HEK293 (cell line): Measurements from ENCODE around the gene LRRC51.

Source experiments
- CTCF ChIA-PET: fragments of 350-600 bp; formaldehyde crosslinking; extraction: SDS; loops from one replicate; lab custom pipeline; 2021; ENCODE audit warnings: antibody characterized with exemption; lab: Yijun Ruan, JAX
- POLR2A ChIA-PET: fragments of 300-600 bp; formaldehyde crosslinking; extraction: SDS; loops from one replicate; lab custom pipeline; 2020; ENCODE audit warnings: antibody characterized with exemption, inconsistent platforms; lab: Yijun Ruan, JAX
- H3K27ac ChIP-seq: fragments of 200-500 bp; sonication (Bioruptor generic); 2 replicates; pipeline ENCODE4 v1.5.1; 2014; ENCODE audit warnings: low read depth, low read length, control low read depth, inconsistent platforms; ENCODE audit errors: extremely low read depth
- H3K36me3 ChIP-seq, 2 experiments: fragments of 200-500 bp in 1 of 2; sonication (Bioruptor generic) in 1 of 2; 1 replicate in 1 of 2; 2 replicates in 1 of 2; pipeline ENCODE4 v1.5.1; 2014 to 2017; ENCODE audit warnings: inconsistent platforms in 2 of 2, low read length in 2 of 2; ENCODE audit not compliant: control insufficient read depth in 2 of 2, insufficient read depth in 1 of 2
- H3K4me1 ChIP-seq: fragments of 200-500 bp; sonication (Bioruptor generic); 2 replicates; pipeline ENCODE4 v1.5.1; 2014; ENCODE audit warnings: mild to moderate bottlenecking, low read length, inconsistent platforms; ENCODE audit not compliant: control insufficient read depth, insufficient read depth
- H3K4me3 ChIP-seq: 2 replicates; pipeline ENCODE4 v1.5.1; 2011; ENCODE audit warnings: low read depth, mild to moderate bottlenecking, control low read depth, low read length, moderate library complexity
- H3K9me3 ChIP-seq: fragments of 200-500 bp; sonication (Bioruptor generic); 2 replicates; pipeline ENCODE4 v1.5.1; 2014; ENCODE audit warnings: low read depth, low read length, inconsistent platforms; ENCODE audit not compliant: control insufficient read depth, insufficient read depth
- GLI2 ChIP-seq: fragments of 450-650 bp; formaldehyde crosslinking; IDR thresholded peaks from 2 replicates; pipeline ENCODE4; 2017; ENCODE audit warnings: missing biosample characterization, missing genetic modification characterization, low read depth, borderline replicate concordance
- IKZF3 ChIP-seq: fragments of 450-650 bp; IDR thresholded peaks from 2 replicates; pipeline ENCODE4 v1.5.0; 2018; ENCODE audit warnings: missing biosample characterization, mild to moderate bottlenecking, missing genetic modification characterization, moderate library complexity
- RBAK ChIP-seq: fragments of 450-650 bp; formaldehyde crosslinking; IDR thresholded peaks from 2 replicates; pipeline ENCODE4 v1.5.1; 2016; ENCODE audit warnings: missing biosample characterization, missing genetic modification characterization
- ZBTB20 ChIP-seq: fragments of 450-650 bp; formaldehyde crosslinking; IDR thresholded peaks from 2 replicates; pipeline ENCODE4 v1.5.1; 2016; ENCODE audit warnings: missing biosample characterization, missing genetic modification characterization
- ZNF121 ChIP-seq: fragments of 450-650 bp; formaldehyde crosslinking; IDR thresholded peaks from 2 replicates; pipeline ENCODE4 v1.5.1; 2016; ENCODE audit warnings: missing biosample characterization, missing genetic modification characterization
- ZNF133 ChIP-seq: fragments of 450-650 bp; formaldehyde crosslinking; IDR thresholded peaks from 2 replicates; pipeline ENCODE4 v1.5.1; 2016; ENCODE audit warnings: missing biosample characterization, missing genetic modification characterization
- ZNF19 ChIP-seq: fragments of 450-650 bp; formaldehyde crosslinking; IDR thresholded peaks from 2 replicates; pipeline ENCODE4; 2016; ENCODE audit warnings: missing biosample characterization, missing genetic modification characterization, low read depth
- ZNF274 ChIP-seq, 2 experiments: fragments of 200-500 bp in 1 of 2; fragments of 450-650 bp in 1 of 2; sonication (Bioruptor generic) in 1 of 2; formaldehyde crosslinking in 1 of 2; IDR thresholded peaks; 2 replicates each; pipeline versions ENCODE4 v1.5.1 to v1.6.1; 2014 to 2016; ENCODE audit warnings: borderline replicate concordance in 1 of 2, inconsistent platforms in 1 of 2, low read length in 1 of 2, missing biosample characterization in 1 of 2, missing genetic modification characterization in 1 of 2
- ZNF311 ChIP-seq: fragments of 450-650 bp; formaldehyde crosslinking; IDR thresholded peaks from 2 replicates; pipeline ENCODE4 v1.5.1; 2017; ENCODE audit warnings: missing biosample characterization, missing genetic modification characterization, borderline replicate concordance
- ZNF335 ChIP-seq: fragments of 450-650 bp; formaldehyde crosslinking; conservative IDR thresholded peaks from 2 replicates; pipeline ENCODE4 v1.5.1; 2016; ENCODE audit warnings: missing biosample characterization, missing genetic modification characterization
- ZNF37A ChIP-seq: fragments of 450-650 bp; IDR thresholded peaks from 2 replicates; pipeline ENCODE4 v1.5.1; 2018; ENCODE audit warnings: missing biosample characterization, missing genetic modification characterization
- ZNF416 ChIP-seq: fragments of 450-650 bp; formaldehyde crosslinking; IDR thresholded peaks from 2 replicates; pipeline ENCODE4 v1.5.1; 2016; ENCODE audit warnings: missing biosample characterization, missing genetic modification characterization
- ZNF529 ChIP-seq: fragments of 450-650 bp; formaldehyde crosslinking; IDR thresholded peaks from 2 replicates; pipeline ENCODE4 v1.5.1; 2017; ENCODE audit warnings: missing genetic modification characterization, missing biosample characterization; ENCODE audit not compliant: insufficient replicate concordance
- ZNF580 ChIP-seq: fragments of 450-650 bp; formaldehyde crosslinking; IDR thresholded peaks from 2 replicates; pipeline ENCODE4 v1.5.1; 2016; ENCODE audit warnings: missing biosample characterization, missing genetic modification characterization
- ZNF585B ChIP-seq: fragments of 450-650 bp; formaldehyde crosslinking; IDR thresholded peaks from 2 replicates; pipeline ENCODE4 v1.5.1; 2016; ENCODE audit warnings: missing biosample characterization, missing genetic modification characterization
- TF ChIP-seq, protein P1 (sequence below): fragments of 450-650 bp; formaldehyde crosslinking; IDR thresholded peaks from 2 replicates; pipeline ENCODE4 v1.5.1; 2016; ENCODE audit warnings: missing biosample characterization, missing genetic modification characterization
- TF ChIP-seq, protein P2 (sequence below): fragments of 450-650 bp; formaldehyde crosslinking; IDR thresholded peaks from 2 replicates; pipeline ENCODE4 v1.5.1; 2016; ENCODE audit warnings: missing biosample characterization, missing genetic modification characterization, borderline replicate concordance

Gene LRRC51

DNA sequence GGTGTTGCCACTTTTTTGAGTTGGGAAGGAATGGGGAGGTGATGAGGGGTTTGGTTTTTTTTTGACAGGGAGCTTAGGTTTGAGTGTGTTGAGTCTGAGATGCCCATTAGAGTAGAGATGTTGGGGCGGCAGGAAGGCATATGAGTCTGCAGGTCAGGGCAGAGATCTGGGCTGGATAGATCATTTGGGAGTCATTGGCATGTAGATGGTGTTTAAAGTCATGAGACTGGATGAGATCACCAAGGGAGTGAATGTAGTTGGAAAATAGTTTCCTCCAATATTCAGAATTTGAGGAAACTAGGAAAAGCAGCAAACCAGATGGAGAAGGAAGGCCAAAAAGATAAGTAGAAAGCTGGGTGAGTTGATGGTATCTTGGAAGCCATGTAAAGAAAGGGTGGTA, 33.9 kb downstream of the LRRC51 start:
- ChIA-PET CTCF (interaction anchor here (0.7 kb wide), 1 partner anchor 124 kb away, joined by 3 read pairs; no protein-coding TSS in a partner anchor), POLR2A (no interaction called here)
- TF ChIP-seq ZNF416 (tag by site-specific recombination) (no peak), ZNF585B (tag by site-specific recombination) (no peak), IKZF3 (tag by site-specific recombination) (no peak), RBAK (tag by site-specific recombination) (no peak), ZNF580 (tag by site-specific recombination) (no peak), ZNF121 (tag by site-specific recombination) (no peak), ZNF133 (tag by site-specific recombination) (no peak), ZNF19 (tag by site-specific recombination) (no peak), ZNF274 (IDR thresholded peaks at IDR 0.05; ENCODE audit: low read length) (no peak), ZNF274 (tag by site-specific recombination; IDR thresholded peaks at IDR 0.05; ENCODE audit: borderline replicate concordance) (no peak), GLI2 (tag by site-specific recombination) (no peak), ZNF335 (tag by site-specific recombination) (no peak), ZNF37A (tag by site-specific recombination) (no peak), ZBTB20 (tag by site-specific recombination) (no peak), ZNF311 (tag by site-specific recombination) (no peak), ZNF529 (tag by site-specific recombination) (no peak)
- TF ChIP-seq, protein P1, sequence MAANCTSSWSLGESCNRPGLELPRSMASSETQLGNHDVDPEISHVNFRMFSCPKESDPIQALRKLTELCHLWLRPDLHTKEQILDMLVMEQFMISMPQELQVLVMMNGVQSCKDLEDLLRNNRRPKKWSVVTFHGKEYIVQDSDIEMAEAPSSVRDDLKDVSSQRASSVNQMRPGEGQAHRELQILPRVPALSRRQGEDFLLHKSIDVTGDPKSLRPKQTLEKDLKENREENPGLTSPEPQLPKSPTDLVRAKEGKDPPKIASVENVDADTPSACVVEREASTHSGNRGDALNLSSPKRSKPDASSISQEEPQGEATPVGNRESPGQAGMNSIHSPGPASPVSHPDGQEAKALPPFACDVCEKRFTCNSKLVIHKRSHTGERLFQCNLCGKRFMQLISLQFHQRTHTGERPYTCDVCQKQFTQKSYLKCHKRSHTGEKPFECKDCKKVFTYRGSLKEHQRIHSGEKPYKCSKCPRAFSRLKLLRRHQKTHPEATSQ, result no peak
- TF ChIP-seq, protein P2, sequence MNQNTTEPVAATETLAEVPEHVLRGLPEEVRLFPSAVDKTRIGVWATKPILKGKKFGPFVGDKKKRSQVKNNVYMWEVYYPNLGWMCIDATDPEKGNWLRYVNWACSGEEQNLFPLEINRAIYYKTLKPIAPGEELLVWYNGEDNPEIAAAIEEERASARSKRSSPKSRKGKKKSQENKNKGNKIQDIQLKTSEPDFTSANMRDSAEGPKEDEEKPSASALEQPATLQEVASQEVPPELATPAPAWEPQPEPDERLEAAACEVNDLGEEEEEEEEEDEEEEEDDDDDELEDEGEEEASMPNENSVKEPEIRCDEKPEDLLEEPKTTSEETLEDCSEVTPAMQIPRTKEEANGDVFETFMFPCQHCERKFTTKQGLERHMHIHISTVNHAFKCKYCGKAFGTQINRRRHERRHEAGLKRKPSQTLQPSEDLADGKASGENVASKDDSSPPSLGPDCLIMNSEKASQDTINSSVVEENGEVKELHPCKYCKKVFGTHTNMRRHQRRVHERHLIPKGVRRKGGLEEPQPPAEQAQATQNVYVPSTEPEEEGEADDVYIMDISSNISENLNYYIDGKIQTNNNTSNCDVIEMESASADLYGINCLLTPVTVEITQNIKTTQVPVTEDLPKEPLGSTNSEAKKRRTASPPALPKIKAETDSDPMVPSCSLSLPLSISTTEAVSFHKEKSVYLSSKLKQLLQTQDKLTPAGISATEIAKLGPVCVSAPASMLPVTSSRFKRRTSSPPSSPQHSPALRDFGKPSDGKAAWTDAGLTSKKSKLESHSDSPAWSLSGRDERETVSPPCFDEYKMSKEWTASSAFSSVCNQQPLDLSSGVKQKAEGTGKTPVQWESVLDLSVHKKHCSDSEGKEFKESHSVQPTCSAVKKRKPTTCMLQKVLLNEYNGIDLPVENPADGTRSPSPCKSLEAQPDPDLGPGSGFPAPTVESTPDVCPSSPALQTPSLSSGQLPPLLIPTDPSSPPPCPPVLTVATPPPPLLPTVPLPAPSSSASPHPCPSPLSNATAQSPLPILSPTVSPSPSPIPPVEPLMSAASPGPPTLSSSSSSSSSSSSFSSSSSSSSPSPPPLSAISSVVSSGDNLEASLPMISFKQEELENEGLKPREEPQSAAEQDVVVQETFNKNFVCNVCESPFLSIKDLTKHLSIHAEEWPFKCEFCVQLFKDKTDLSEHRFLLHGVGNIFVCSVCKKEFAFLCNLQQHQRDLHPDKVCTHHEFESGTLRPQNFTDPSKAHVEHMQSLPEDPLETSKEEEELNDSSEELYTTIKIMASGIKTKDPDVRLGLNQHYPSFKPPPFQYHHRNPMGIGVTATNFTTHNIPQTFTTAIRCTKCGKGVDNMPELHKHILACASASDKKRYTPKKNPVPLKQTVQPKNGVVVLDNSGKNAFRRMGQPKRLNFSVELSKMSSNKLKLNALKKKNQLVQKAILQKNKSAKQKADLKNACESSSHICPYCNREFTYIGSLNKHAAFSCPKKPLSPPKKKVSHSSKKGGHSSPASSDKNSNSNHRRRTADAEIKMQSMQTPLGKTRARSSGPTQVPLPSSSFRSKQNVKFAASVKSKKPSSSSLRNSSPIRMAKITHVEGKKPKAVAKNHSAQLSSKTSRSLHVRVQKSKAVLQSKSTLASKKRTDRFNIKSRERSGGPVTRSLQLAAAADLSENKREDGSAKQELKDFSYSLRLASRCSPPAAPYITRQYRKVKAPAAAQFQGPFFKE (tag by site-specific recombination), result no peak
- H3K27ac ChIP-seq, result no peak overlapping the region
- no peaks in the 10 kb centered on the region for H3K9me3 ChIP-seq
- peaks cover 0 to 10% of the 10 kb centered on the region in 2 experiments; a peak in 1 of 3 replicates for H3K36me3 ChIP-seq
- no peak overlapping the region for H3K4me3 ChIP-seq
- H3K4me1 ChIP-seq, result no peaks in the 10 kb centered on the region
